ENCODE measurements around the gene CFAP221.

GRCh38 chr2:119575439-119575838 is 31.2 kb downstream of the CFAP221 start:
- TF ChIP-seq CTCF (IDR thresholded peaks at IDR 0.05), result no peak
- no peak for TF ChIP-seq POLR2A (IDR thresholded peaks at IDR 0.05)

Data from body of pancreas (tissue), 4 donors.